Forelimb muscle (tissue), 1 donor: ENCODE data around the gene DLK2. TPM values are rescaled to one million over a fixed set of nuclear protein-coding genes. Genes with fewer than 3 reads are reported as not detected.

Source experiments
- DNase-seq: peaks from one replicate; pipeline ENCODE4 v3.0.0-alpha.2; 2013; ENCODE audit warnings: low read depth
- polyA plus RNA-seq: library from polyadenylated mRNA; unstranded; fragments of 120-200 nt; gene quantifications from one replicate; pipeline ENCODE4 v1.2.1, GENCODE V29; 2013; ENCODE audit not compliant: insufficient read length

The DLK2 gene
- polyA plus RNA-seq, 1 donor, result 2.8 TPM

DNA sequence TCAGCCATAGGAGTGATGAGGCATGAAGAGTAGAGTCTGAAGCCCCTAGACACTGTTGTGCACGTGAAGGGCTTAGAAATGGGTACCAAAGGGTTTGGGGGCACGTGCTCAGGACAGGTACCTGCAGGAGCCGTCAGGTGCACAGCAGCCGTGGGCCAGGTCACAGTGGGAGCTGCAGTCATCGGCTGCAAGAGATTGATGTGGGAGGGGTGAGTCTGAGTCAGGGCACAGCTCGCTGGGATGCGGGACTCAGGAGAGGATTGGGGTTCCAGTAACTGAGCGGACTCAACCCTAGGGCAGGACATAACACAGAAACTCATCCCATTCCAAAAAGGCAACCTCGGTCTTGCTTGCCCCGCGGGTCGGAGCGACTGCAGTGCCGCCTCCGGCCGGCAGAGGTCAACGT, 1.1 kb downstream of the DLK2 start:
- no peak for DNase-seq

DNA sequence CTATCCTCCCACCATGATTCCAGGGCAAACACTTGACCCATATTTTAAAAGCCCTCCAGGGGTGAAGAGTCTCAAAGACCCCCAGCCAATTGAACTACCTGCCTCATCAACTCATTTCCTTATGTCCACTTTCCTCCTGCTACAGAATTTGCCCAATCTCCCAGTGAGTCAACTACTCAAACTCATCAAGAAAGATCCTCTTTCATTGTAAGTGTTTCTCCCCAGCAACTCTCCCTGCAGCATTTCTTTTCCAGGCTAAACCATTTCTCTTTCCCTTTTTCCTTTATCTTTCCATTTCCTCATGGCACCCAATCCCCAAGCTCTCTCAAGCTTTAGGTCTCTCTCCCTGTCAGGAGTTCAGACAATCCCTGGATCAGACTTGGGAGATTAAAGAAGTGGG, 1.5 kb downstream of the DLK2 start:
- DNase-seq, result no peak

DNA sequence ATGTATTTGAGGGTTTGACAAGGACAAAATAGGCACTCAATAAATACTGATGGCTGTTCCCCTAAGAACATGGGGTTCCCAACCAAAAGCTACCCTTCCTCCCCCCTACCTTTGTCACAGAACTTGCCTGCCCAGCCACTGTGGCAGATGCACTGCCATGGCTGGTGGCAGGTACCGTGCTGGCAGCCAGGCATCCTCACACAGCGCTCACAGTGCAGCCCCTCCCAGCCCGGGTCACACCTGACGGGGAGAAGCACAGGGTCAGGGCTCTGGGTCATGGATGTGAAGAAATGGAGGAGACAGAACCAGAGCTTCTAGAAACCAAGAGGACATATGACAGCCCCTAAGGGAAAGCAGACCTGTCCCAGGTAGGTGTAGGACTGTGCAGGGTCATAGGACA, 2.5 kb downstream of the DLK2 start:
- DNase-seq, result no peak

DNA sequence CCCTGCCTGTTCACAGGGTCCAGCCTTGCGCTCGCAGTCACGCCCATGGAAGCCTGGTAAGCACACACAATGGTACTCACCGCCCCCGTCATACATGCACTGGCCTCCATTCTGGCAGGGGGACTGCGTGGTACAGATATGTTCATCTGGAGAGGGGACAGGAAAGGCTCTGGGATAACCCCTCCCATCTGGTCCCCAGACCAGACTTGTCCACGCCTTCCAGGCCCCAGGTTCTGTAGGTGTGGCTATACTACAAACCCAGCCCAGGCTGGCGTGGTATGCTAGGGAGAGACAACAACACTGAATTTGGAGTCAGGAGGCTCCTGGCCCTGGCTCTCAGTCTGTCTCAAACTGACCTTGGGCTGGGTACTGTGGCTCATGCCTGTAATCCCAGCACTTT, 3.4 kb downstream of the DLK2 start:
- DNase-seq, result no peak

DNA sequence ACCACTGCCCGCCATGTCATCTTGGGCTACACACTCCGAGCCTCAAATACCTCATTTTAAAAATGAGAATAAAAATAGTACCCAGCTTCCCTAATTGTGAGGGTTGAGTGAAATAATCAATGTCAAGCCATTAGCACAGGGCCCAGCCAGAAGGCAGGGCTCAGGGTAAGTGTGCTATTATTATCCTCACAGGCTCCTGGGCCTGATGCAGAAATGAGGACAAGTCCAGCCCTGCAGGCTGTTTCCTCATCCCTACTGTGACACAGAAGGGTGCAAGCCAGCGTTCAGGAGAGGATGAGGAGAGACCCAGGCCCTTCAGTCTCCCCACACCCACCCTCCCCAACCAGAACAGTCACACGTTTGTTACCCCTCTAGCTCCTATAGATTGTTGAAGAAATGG, 4.0 kb downstream of the DLK2 start:
- DNase-seq, result no peak

DNA sequence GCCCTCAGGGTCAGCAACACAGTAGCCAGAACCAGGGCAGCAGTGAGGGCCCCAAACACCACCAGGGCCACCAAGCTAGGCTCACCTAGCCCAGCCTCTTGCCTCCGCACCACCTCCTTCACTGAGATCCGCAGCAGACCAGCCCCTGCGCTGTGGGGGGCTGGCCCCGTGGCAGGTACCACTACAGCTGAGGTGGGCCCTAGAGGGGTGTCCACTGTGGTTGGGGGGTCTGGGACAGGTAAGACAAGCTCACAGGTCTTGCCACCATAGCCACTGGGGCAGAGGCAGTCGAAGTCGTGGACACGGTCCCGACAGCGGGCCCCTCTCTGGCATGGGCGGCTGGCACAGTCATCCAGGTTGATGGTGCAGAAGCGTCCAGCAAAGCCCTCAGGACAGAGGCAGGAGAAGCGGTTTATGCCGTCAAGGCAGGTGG, 4.6 kb downstream of the DLK2 start:
- no peak for DNase-seq

DNA sequence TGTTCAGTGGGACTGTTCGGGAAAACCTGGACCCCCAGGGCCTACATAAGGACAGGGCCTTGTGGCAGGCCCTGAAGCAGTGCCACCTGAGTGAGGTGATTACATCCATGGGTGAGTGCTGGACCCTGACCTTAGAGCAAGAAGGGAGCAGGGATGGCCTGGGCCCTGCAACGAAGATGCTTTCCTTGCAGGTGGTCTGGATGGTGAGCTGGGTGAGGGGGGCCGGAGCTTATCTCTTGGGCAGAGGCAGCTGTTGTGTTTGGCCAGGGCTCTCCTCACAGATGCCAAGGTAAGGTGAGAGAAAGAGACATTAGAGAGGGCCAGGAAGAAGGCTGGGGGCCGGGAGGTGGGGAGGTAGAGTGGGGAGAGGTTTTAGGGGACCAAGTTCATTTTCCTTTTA, 6.4 kb downstream of the DLK2 start:
- no peak for DNase-seq

DNA sequence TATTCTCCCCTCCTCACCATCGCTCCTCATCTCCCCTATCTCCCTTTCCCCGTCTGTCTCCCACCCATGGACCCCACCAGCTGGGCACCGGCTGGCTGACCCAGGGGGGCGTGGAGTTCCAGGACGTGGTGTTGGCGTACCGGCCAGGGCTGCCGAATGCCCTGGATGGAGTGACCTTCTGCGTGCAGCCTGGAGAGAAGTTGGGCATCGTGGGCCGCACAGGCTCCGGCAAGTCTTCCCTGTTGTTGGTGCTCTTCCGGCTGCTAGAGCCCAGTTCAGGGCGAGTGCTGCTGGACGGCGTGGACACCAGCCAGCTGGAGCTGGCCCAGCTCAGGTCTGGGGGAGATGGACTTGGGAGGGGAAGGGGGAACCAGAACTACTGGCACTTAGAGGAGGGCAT, 7.7 kb downstream of the DLK2 start:
- no peak for DNase-seq

DNA sequence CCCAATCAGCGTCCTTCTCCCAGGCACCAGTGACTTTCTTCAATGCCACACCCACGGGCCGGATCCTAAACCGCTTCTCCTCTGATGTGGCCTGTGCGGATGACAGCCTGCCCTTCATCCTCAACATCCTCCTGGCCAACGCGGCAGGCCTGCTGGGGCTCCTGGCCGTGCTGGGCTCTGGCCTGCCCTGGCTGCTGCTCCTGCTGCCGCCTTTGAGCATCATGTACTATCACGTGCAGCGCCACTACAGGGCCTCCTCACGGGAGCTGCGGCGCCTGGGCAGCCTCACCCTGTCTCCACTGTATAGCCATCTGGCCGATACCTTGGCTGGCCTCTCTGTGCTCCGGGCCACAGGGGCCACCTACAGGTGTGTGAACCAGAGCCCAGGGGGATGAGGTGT, 9.8 kb downstream of the DLK2 start:
- no peak for DNase-seq

DNA sequence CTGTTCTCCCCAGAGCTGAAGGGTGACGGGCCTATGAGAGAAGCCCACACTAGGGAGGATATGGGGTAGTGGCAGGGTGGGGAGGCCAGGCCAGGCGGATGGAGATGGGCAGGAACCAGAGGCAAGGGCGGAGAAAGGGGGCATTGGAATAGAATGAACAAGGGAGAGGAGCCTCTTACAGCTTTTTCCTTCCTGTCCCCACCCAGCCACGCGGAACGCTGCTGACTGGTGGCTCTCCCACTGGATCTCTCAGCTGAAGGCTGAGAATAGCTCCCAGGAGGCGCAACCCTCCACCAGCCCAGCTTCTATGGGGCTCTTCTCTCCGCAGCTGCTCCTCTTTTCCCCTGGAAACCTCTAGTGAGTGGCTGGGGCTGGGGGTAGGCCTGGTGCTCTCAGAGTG, 10.8 kb downstream of the DLK2 start:
- no peak for DNase-seq

DNA sequence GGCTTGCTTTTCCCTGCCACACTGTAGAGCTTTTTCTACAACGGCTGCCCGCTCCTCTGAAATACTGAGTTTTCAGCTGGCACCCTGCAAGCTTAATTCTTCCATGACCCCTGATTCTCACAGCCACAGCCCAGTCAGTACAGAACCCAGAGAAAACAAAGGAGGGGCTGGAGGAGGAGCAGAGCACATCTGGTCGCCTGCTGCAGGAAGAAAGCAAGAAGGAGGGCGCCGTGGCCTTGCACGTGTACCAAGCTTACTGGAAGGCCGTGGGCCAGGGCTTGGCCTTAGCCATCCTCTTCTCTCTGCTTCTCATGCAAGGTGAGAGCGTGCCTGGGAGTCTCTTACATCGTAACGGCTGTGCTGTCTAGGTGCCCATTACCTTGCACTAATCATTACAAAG, 11.3 kb downstream of the DLK2 start:
- no peak for DNase-seq

DNA sequence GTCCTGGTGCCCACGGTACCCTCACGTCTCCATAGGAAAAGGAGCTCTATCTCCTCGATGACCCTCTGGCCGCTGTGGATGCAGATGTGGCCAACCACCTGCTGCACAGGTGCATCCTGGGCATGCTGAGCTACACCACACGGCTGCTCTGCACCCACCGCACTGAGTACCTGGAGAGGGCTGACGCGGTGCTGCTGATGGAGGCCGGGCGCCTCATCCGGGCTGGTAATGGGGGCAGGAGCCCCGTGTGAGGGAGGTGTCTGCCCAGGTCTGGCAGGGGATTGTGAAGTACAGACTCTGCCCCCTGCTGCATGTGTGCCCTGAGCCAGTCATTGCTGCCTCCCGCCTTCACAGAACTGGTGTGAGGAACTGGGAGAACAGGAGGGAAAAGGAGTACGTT, 12.4 kb downstream of the DLK2 start:
- no peak for DNase-seq

DNA sequence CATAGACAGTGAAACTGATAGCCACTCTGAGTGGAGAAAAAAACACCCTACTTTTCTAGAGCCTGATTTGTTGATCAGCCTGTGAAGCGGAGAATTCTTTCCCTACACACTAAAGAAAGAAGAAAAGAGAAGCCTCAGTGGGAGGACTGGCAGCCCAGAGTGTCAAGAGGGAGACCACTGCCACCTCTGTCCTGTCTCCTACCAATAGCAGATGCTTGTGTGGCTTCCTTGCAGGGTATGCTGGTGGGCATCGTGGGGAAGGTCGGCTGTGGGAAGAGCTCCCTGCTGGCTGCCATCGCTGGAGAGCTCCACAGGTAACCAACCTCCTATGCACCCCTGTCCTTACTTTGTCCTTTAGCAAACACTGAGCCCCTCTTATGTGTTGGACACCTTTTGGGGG, 17.6 kb downstream of the DLK2 start:
- no peak for DNase-seq

DNA sequence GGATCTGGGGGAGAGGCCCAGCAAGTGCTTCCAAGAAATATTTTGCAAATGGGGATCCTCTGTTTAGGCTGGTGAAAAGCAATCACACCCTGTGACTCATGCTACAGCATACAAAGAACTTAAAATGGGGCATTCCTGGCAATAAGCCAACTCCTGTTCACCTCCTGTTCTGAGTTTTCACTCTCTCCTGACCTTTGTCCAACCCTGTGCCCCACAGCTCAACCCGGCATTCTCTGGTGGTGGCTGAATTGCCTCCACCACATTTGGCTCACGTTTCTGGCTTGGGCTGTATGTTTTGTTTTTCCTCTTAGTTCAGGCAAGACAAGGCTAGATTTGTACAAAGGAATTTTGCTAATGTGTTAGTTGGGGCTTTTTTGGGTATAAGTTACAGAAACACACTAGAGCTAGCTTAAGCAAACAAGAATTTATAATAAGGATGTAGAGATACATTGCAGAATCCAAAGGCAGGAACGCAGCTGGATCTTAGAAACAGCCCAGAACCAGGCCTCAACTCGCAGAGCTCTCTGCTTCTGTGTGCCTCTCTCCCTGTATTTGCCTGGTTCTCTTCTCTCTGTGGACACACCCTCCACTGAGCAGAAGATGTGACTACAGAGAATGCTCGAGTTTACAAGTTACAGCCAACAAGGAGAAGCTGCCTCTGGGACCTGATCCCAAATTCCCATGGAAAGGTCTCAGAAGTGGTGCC, 18.6 kb downstream of the DLK2 start:
- DNase-seq, result no peak

DNA sequence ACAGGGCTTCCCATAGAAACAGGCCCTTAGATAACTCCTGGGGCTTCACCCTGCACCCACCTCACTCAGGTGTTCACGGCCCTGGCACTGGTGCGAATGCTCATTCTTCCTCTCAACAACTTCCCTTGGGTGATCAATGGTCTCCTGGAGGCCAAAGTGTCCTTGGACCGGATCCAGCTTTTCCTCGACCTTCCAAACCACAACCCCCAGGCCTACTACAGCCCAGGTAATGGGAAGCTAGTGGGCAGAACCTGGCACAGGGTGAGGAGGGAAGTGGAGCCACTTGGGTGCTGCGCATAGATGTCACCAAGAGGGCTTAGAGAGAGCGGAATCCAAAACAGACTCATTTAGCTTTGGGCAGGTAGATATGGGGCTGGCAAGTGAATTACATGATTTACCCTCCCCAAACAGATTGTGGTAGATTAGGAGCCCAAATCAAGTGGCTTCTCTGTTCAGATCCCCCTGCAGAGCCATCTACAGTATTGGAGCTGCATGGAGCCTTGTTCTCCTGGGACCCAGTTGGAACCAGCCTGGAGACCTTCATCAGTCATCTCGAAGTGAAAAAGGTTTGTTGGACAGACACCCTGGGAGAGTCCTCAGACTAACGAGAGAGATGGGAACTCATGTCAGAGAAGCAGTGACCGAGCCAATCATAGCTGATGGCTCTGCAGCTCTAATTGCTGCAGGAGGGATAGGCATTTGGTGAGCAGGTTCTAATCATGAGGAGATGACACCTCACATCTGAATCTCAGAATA, 19.5 kb downstream of the DLK2 start:
- DNase-seq, result no peak

DNA sequence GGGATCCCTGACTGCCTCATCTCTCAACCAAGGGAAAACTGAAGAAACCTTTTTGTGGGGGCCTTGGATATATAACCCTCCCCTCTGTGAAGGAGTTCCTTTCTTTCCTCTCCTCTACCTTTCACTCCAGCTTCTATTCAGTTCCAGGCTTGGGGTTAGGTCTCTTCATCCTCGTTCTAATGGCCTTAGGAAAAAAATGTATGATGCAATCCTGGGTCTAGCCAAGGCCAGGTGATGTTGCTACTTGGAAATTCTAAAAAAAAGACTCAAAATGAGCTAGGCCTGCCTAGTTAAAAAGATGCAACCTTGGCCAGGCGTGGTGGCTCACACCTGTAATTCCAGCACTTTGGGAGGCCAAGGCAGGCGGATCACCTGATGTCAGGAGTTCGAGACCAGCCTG, 20.4 kb downstream of the DLK2 start:
- DNase-seq, result no peak

DNA sequence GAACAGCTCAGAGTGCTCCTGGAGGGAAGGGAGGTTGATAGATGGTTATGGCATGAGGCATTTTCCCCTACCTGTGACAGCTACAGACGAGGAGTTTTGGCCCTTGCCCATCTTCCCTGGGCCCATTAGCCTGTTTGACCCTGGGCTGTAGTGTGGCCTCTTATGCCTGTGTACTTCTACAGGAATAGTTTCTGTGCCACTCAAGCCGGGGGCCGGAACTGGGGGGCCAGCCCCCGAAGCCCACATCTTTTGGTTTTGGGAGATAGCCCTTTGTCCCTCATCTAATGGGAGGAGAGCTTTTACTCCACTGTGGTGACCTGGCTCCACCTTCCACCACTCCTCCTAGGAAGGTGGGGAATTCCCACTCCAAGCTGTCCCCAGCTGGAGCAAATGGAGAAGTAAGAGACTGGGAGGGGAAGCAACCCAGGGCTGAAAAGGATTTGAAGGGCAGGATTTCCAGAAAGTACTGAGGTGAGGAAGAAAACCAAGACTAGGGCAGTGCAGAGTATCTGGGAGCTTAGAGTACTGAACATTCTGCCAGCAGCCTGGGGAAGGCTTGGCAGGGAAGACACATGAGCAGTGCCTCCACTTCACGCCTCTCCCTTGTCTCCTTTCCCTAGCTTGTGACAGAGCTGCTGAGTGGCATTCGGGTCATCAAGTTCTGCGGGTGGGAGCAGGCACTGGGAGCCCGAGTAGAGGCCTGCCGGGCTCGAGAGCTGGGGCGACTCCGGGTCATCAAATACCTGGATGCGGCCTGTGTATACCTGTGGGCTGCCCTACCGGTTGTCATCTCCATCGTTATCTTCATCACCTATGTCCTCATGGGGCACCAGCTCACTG, 21.1 kb downstream of the DLK2 start:
- no peak for DNase-seq

DNA sequence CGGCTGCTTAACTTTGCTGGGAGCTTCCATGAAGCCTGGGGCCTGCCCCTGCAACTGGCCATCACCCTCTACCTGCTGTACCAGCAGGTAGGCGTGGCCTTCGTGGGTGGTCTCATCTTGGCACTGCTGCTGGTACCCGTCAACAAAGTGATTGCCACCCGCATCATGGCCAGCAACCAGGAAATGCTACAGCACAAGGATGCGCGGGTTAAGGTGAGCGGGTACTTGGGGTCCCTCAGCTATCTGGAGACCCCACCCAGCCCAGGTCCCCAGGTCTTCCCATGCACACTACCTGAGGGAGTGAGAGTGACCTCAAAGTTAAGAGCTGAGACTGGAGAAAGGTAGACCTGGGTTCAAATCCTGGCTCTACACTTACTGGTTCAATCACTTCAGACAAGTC, 22.2 kb downstream of the DLK2 start:
- DNase-seq, result no peak

DNA sequence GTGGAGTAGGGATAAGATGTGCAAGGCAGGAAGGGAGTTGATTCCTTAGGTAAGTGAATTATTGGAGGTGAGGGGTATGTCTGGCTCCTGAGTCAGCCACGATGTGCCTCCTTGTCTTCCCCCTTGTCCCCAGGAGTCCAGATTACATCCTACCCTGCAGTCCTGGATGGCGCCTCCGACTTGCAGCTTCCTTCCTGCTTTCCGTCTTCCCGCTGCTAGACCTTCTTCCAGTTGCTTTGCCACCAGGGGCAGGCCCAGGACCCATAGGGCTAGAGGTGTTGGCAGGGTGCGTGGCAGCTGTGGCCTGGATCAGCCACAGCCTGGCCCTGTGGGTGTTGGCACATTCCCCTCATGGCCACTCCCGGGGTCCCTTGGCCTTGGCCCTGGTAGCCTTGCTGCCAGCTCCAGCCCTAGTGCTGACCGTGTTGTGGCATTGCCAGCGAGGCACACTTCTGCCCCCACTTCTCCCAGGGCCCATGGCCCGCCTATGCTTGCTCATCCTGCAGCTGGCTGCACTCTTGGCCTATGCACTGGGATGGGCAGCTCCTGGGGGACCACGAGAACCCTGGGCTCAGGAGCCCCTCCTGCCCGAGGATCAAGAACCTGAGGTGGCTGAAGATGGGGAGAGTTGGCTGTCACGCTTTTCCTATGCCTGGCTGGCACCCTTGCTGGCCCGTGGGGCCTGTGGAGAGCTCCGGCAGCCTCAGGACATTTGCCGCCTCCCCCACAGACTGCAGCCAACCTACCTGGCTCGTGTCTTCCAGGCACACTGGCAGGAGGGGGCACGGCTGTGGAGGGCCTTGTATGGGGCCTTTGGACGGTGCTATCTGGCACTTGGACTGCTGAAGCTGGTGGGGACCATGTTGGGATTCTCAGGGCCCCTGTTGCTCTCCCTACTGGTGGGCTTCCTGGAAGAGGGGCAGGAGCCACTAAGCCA, 23.1 kb downstream of the DLK2 start:
- DNase-seq, result no peak

DNA sequence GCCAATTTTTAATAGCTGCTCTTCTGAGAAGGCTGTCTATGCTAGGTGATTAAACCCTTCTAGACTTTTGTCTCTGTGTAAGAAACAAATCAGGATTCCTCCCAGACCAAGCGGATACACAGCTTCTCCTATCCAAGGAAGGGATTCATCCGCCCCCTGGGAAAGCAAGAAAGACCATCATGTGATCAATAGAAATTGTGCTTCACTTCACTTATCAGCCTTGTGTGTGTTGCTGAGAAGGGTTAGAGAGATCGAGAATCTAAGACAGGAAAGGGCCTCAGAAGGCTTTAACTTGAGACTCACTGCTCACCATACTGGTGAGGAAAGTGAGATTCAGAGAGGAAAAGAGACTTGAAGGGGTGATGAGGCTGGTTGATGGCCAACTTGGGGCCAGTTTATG, 26.5 kb downstream of the DLK2 start:
- no peak for DNase-seq

DNA sequence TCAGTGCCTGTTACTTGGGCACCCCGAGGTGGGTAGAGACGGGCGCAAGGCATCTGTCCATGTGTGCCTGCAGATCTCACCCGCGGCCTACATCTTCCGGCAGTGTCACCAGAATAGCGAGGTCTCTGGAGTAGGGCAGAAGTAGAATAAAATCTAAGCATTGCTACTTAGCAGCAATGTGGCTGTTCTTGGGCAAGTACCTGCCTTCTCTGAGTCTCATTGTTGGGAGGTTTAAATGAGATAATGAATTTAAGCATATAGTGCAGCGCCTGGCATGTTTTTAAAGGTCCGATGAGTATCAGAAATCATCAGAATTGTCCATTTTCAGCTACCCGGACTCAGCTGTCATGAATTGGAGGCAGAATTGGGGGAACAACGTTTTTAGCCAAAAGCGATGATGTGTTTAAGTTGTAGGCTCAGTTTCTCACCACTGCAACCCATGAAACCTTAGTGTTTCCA, 27.2 kb downstream of the DLK2 start:
- no peak for DNase-seq
